HG02973 (cell line): ENCODE results near the gene VPS72.
A peak's percentile ranks its signal among the peaks of the same experiment; 100 is the strongest.
"Not testable (repeated sequence)": the region's sequence is repeated elsewhere in the genome, so short reads cannot be mapped to it uniquely, and the experiment has no call there.

Experiments
- ATAC-seq: cut with Tn5 transposase; IDR thresholded peaks from one replicate; pipeline ENCODE4 v1.9.1; 2021; ENCODE audit warnings: moderate library complexity; ENCODE audit not compliant: unreplicated experiment

VPS72 gene

GRCh38 chr1:151189637-151190445 is at the start of gene VPS72:
TSS of gene VPS72 (minus strand) at chr1:151190197. CDS start at chr1:151190121, 76 bp downstream.
- ATAC-seq = peak; percentile 80

- ATAC-seq = no peak
Observed at GRCh38 chr1:151238467-151238739, 48.4 kb upstream of the VPS72 start.

GRCh38 chr1:151237678-151238466 is 47.9 kb upstream of the VPS72 start:
- ATAC-seq = no peak

- no peak for ATAC-seq
Observed at GRCh38 chr1:151235235-151235634, 45.2 kb upstream of the VPS72 start.

GRCh38 chr1:151222130-151222529 is 32.1 kb upstream of the VPS72 start:
- ATAC-seq = no peak

GRCh38 chr1:151221616-151222015 is 31.6 kb upstream of the VPS72 start:
- no peak for ATAC-seq

GRCh38 chr1:151213560-151213959 is 23.6 kb upstream of the VPS72 start:
- ATAC-seq = no peak

GRCh38 chr1:151211972-151212705 is 22.1 kb upstream of the VPS72 start:
- ATAC-seq = no peak

GRCh38 chr1:151210830-151211229 is 20.8 kb upstream of the VPS72 start:
- no peak for ATAC-seq

- not testable (repeated sequence) for ATAC-seq
Observed at GRCh38 chr1:151205381-151205965, 15.5 kb upstream of the VPS72 start.

GRCh38 chr1:151199873-151200581 is 10.0 kb upstream of the VPS72 start:
- no peak for ATAC-seq

GRCh38 chr1:151198254-151199127 is 8.5 kb upstream of the VPS72 start, which contains the start of gene PIP5K1A:
TSS of gene PIP5K1A (plus strand) at chr1:151198552. CDS start at chr1:151198997, 445 bp downstream.
- peak; percentile 79 for ATAC-seq

- no peak for ATAC-seq
Observed at GRCh38 chr1:151197863-151198253, 7.9 kb upstream of the VPS72 start.

GRCh38 chr1:151196292-151196800 is 6.3 kb upstream of the VPS72 start:
- ATAC-seq = no peak

GRCh38 chr1:151194894-151195594 is 5.0 kb upstream of the VPS72 start:
- not testable (repeated sequence) for ATAC-seq

- no peak for ATAC-seq
Observed at GRCh38 chr1:151193856-151194255, 3.9 kb upstream of the VPS72 start.

- no peak for ATAC-seq
Observed at GRCh38 chr1:151193304-151193703, 3.3 kb upstream of the VPS72 start.

GRCh38 chr1:151192047-151192446 is 2.0 kb upstream of the VPS72 start:
- ATAC-seq = no peak

GRCh38 chr1:151188667-151189066 is 1.3 kb downstream of the VPS72 start:
- not testable (repeated sequence) for ATAC-seq
